Measurements from ENCODE around the gene RUNX1.
A peak's percentile ranks its signal among the peaks of the same experiment; 100 is the strongest.

The RUNX1 gene

GRCh38 chr21:34864370-34865149 lies 184.5 kb downstream of the RUNX1 start:
- Histone ChIP-seq H3K36me3 (ENCODE audit: low read depth) (peaks cover 95% of the 10 kb centered on the region), H3K4me3 (ENCODE audit: severe bottlenecking) (no peak overlapping the region), H3K4me1 (ENCODE audit: insufficient read depth, poor library complexity, severe bottlenecking) (peaks cover 49% of the 10 kb centered on the region), H3K27me3 (ENCODE audit: insufficient read depth, poor library complexity, severe bottlenecking) (no peaks in the 10 kb centered on the region), H3K27ac (ENCODE audit: poor library complexity, severe bottlenecking) (peak overlapping the region; percentile 88), H3K9me3 (ENCODE audit: severe bottlenecking) (no peaks in the 10 kb centered on the region)
- no peak for DNase-seq (ENCODE audit: low spot score)
- no peak for ATAC-seq (ENCODE audit: low read depth)
- TF ChIP-seq CTCF (IDR thresholded peaks at IDR 0.05; ENCODE audit: poor library complexity, severe bottlenecking), result no peak

GRCh38 chr21:34862951-34863350 lies 186.2 kb downstream of the RUNX1 start:
- no peak for TF ChIP-seq CTCF (IDR thresholded peaks at IDR 0.05; ENCODE audit: poor library complexity, severe bottlenecking)
- ATAC-seq (ENCODE audit: low read depth), result no peak
- Histone ChIP-seq H3K4me1 (ENCODE audit: insufficient read depth, poor library complexity, severe bottlenecking) (peaks cover 40% of the 10 kb centered on the region), H3K27me3 (ENCODE audit: insufficient read depth, poor library complexity, severe bottlenecking) (no peaks in the 10 kb centered on the region), H3K9me3 (ENCODE audit: severe bottlenecking) (no peaks in the 10 kb centered on the region), H3K27ac (ENCODE audit: poor library complexity, severe bottlenecking) (peak overlapping the region; percentile 88), H3K4me3 (ENCODE audit: severe bottlenecking) (no peak overlapping the region), H3K36me3 (ENCODE audit: low read depth) (peaks cover 95% of the 10 kb centered on the region)
- DNase-seq (ENCODE audit: low spot score), result no peak

- Histone ChIP-seq H3K27ac (ENCODE audit: poor library complexity, severe bottlenecking) (no peak overlapping the region), H3K4me3 (ENCODE audit: severe bottlenecking) (no peak overlapping the region), H3K4me1 (ENCODE audit: insufficient read depth, poor library complexity, severe bottlenecking) (peaks cover 24% of the 10 kb centered on the region), H3K9me3 (ENCODE audit: severe bottlenecking) (no peaks in the 10 kb centered on the region), H3K27me3 (ENCODE audit: insufficient read depth, poor library complexity, severe bottlenecking) (no peaks in the 10 kb centered on the region), H3K36me3 (ENCODE audit: low read depth) (peaks cover 95% of the 10 kb centered on the region)
- no peak for DNase-seq (ENCODE audit: low spot score)
- no peak for ATAC-seq (ENCODE audit: low read depth)
- no peak for TF ChIP-seq CTCF (IDR thresholded peaks at IDR 0.05; ENCODE audit: poor library complexity, severe bottlenecking)
Observed at GRCh38 chr21:34861258-34861657, 187.8 kb downstream of the RUNX1 start.

- Histone ChIP-seq H3K4me3 (ENCODE audit: severe bottlenecking) (no peak overlapping the region), H3K36me3 (ENCODE audit: low read depth) (peaks cover 95% of the 10 kb centered on the region), H3K4me1 (ENCODE audit: insufficient read depth, poor library complexity, severe bottlenecking) (peaks cover 12% of the 10 kb centered on the region), H3K9me3 (ENCODE audit: severe bottlenecking) (no peaks in the 10 kb centered on the region), H3K27me3 (ENCODE audit: insufficient read depth, poor library complexity, severe bottlenecking) (no peaks in the 10 kb centered on the region), H3K27ac (ENCODE audit: poor library complexity, severe bottlenecking) (no peak overlapping the region)
- ATAC-seq (ENCODE audit: low read depth) (no peak), DNase-seq (ENCODE audit: low spot score) (no peak)
- no peak for TF ChIP-seq CTCF (IDR thresholded peaks at IDR 0.05; ENCODE audit: poor library complexity, severe bottlenecking)
Observed at GRCh38 chr21:34859976-34860653, 189.0 kb downstream of the RUNX1 start.

GRCh38 chr21:34858559-34858958 lies 190.5 kb downstream of the RUNX1 start:
- DNase-seq (ENCODE audit: low spot score) (no peak), ATAC-seq (ENCODE audit: low read depth) (no peak)
- no peaks in the 10 kb centered on the region for H3K4me1 ChIP-seq (ENCODE audit: insufficient read depth, poor library complexity, severe bottlenecking)
- H3K27ac ChIP-seq (ENCODE audit: poor library complexity, severe bottlenecking), result no peak overlapping the region
- TF ChIP-seq CTCF (IDR thresholded peaks at IDR 0.05; ENCODE audit: poor library complexity, severe bottlenecking), result no peak
- H3K27me3 ChIP-seq (ENCODE audit: insufficient read depth, poor library complexity, severe bottlenecking), result no peaks in the 10 kb centered on the region
- no peaks in the 10 kb centered on the region for H3K9me3 ChIP-seq (ENCODE audit: severe bottlenecking)
- no peak overlapping the region for H3K4me3 ChIP-seq (ENCODE audit: severe bottlenecking)
- H3K36me3 ChIP-seq (ENCODE audit: low read depth), result peaks cover 99% of the 10 kb centered on the region

Data from RWPE2 (cell line).